H1 (cell line): Measurements from ENCODE around the gene CSN3. TPM values are rescaled to one million over a fixed set of nuclear protein-coding genes. Genes with fewer than 3 reads are reported as not detected.

ENCODE experiments used
- CTCF ChIA-PET: fragments of 300-600 bp; sonication (Branson Sonifier 250); formaldehyde crosslinking; loops from one replicate; lab custom pipeline; 2021; ENCODE audit not compliant: partially characterized antibody; lab: Charles Lee
- POLR2A ChIA-PET: fragments of 300-600 bp; sonication (Branson Sonifier 250); formaldehyde crosslinking; loops from one replicate; lab custom pipeline; 2021; ENCODE audit warnings: inconsistent platforms; ENCODE audit not compliant: partially characterized antibody; lab: Charles Lee
- DNase-seq, 2 experiments: peaks; one replicate each; pipeline versions ENCODE4 v3.0.0 to v3.0.0-alpha.2; 2010 to 2022; ENCODE audit warnings: low spot score in 2 of 2, low read depth in 1 of 2, mixed read lengths in 1 of 2
- FAIRE-seq: peaks from 2 replicates; lab custom pipeline; 2011; peaks lifted over from hg19 to GRCh38; lab: Jason Lieb, UNC
- H2AFZ ChIP-seq: 2 replicates; pipeline ENCODE4 v1.8.1; 2012; ENCODE audit warnings: low read length, inconsistent platforms
- H2AK5ac ChIP-seq: 2 replicates; pipeline ENCODE4 v1.6.1; 2013; ENCODE audit warnings: low read depth, low read length
- H2BK120ac ChIP-seq: replicated peaks from 2 replicates; pipeline ENCODE3; 2013; ENCODE audit warnings: low read depth, low read length, inconsistent platforms
- H2BK12ac ChIP-seq: 2 replicates; pipeline ENCODE4 v1.6.1; 2013; ENCODE audit warnings: low read depth, low read length
- H2BK15ac ChIP-seq: 2 replicates; pipeline ENCODE4 v1.6.1; 2013; ENCODE audit warnings: low read length
- H2BK20ac ChIP-seq: 2 replicates; pipeline ENCODE4 v1.6.1; 2013; ENCODE audit warnings: low read length
- H2BK5ac ChIP-seq: 2 replicates; pipeline ENCODE4 v1.6.1; 2013; ENCODE audit warnings: low read depth, low read length
- H3K14ac ChIP-seq: 2 replicates; pipeline ENCODE4 v1.6.1; 2013; ENCODE audit warnings: inconsistent platforms; ENCODE audit not compliant: insufficient read length
- H3K18ac ChIP-seq: 2 replicates; pipeline ENCODE4 v1.6.1; 2013; ENCODE audit warnings: low read length; ENCODE audit errors: extremely low read depth
- H3K23ac ChIP-seq: 2 replicates; pipeline ENCODE4 v1.6.1; 2013; ENCODE audit warnings: inconsistent platforms; ENCODE audit not compliant: insufficient read length
- H3K23me2 ChIP-seq: 2 replicates; pipeline ENCODE4 v1.6.1; 2013; ENCODE audit warnings: low read depth, low read length
- H3K27ac ChIP-seq: 2 replicates; pipeline ENCODE4 v1.6.1; 2011; ENCODE audit warnings: low read depth, low read length, inconsistent platforms
- H3K27me3 ChIP-seq, 4 experiments: replicated peaks in 1 of 4; 1 replicate in 1 of 4; 2 replicates in 3 of 4; pipeline versions ENCODE4 v1.6.1 to v1.8.1; 2011 to 2013; ENCODE audit warnings: low read length in 3 of 4, mild to moderate bottlenecking in 3 of 4, inconsistent platforms in 2 of 4, mixed read lengths in 2 of 4, moderate library complexity in 1 of 4; ENCODE audit not compliant: control insufficient read depth in 3 of 4, insufficient read depth in 3 of 4; ENCODE audit errors: extremely low read depth in 1 of 4
- H3K36me3 ChIP-seq, 4 experiments: 2 replicates each; pipeline versions ENCODE4 v1.6.1 to v1.8.1; 2011 to 2013; ENCODE audit warnings: mild to moderate bottlenecking in 4 of 4, low read length in 3 of 4, moderate library complexity in 2 of 4, control low read depth in 1 of 4, inconsistent platforms in 1 of 4; ENCODE audit not compliant: insufficient read depth in 4 of 4, control insufficient read depth in 2 of 4
- H3K4ac ChIP-seq: replicated peaks from 2 replicates; pipeline ENCODE3; 2013; ENCODE audit warnings: low read length, low read depth, mixed read lengths, inconsistent platforms; ENCODE audit not compliant: insufficient read length
- H3K4me1 ChIP-seq, 4 experiments: replicated peaks in 1 of 4; 1 replicate in 1 of 4; 2 replicates in 3 of 4; pipeline versions ENCODE4 v1.6.1 to v1.8.1; 2011 to 2013; ENCODE audit warnings: low read length in 3 of 4, inconsistent platforms in 2 of 4, mixed read lengths in 1 of 4; ENCODE audit not compliant: insufficient read depth in 4 of 4, control insufficient read depth in 3 of 4
- H3K4me2 ChIP-seq, 2 experiments: 2 replicates each; pipeline versions ENCODE4 v1.6.1 to v1.8.1; 2011 to 2013; ENCODE audit warnings: low read depth in 2 of 2, low read length in 2 of 2, control low read depth in 1 of 2, inconsistent platforms in 1 of 2, mild to moderate bottlenecking in 1 of 2; ENCODE audit not compliant: insufficient read depth in 1 of 2
- H3K4me3 ChIP-seq, 4 experiments: fragments of 200-600, 300-600 bp in 1 of 4; sonication (generic), shearing (Covaris generic), sonication (Bioruptor Twin) in 1 of 4; 2 replicates each; pipeline versions ENCODE4 v1.5.1 to v1.8.1; 2011 to 2016; ENCODE audit warnings: low read length in 4 of 4, low read depth in 3 of 4, control low read depth in 2 of 4, inconsistent platforms in 2 of 4, mild to moderate bottlenecking in 2 of 4, mixed read lengths in 1 of 4, moderate library complexity in 1 of 4; ENCODE audit not compliant: insufficient read depth in 2 of 4; ENCODE audit errors: extremely low read depth in 1 of 4
- H3K56ac ChIP-seq: replicated peaks from 2 replicates; pipeline ENCODE3; 2013; ENCODE audit warnings: low read depth, mild to moderate bottlenecking, mixed read lengths, low read length, inconsistent platforms; ENCODE audit not compliant: insufficient read length
- H3K79me1 ChIP-seq: 2 replicates; pipeline ENCODE4 v1.6.1; 2013; ENCODE audit warnings: low read depth, low read length, control low read depth
- H3K79me2 ChIP-seq, 2 experiments: 2 replicates each; pipeline versions ENCODE4 v1.6.1 to v1.8.1; 2012 to 2013; ENCODE audit warnings: low read length in 2 of 2, mild to moderate bottlenecking in 2 of 2, inconsistent platforms in 1 of 2; ENCODE audit not compliant: insufficient read depth in 2 of 2, control insufficient read depth in 1 of 2
- H3K9ac ChIP-seq, 4 experiments: replicated peaks in 1 of 4; 1 replicate in 1 of 4; 2 replicates in 3 of 4; pipeline versions ENCODE4 v1.6.1 to v1.8.1; 2011 to 2013; ENCODE audit warnings: low read depth in 3 of 4, low read length in 3 of 4, control low read depth in 2 of 4, mild to moderate bottlenecking in 2 of 4, moderate library complexity in 2 of 4, inconsistent platforms in 1 of 4; ENCODE audit errors: extremely low read depth in 1 of 4
- H3K9me3 ChIP-seq, 2 experiments: 2 replicates each; pipeline versions ENCODE4 v1.6.1 to v1.8.1; 2012 to 2013; ENCODE audit warnings: mild to moderate bottlenecking in 2 of 2, moderate library complexity in 2 of 2, control low read depth in 1 of 2, inconsistent platforms in 1 of 2, low read depth in 1 of 2, low read length in 1 of 2, mixed read lengths in 1 of 2; ENCODE audit not compliant: insufficient read depth in 2 of 2
- H4K20me1 ChIP-seq, 2 experiments: replicated peaks in 1 of 2; 2 replicates each; pipeline versions ENCODE3 to v1.8.1; 2011 to 2013; ENCODE audit warnings: inconsistent platforms in 2 of 2, low read length in 2 of 2, mild to moderate bottlenecking in 1 of 2; ENCODE audit not compliant: insufficient read depth in 2 of 2, control insufficient read depth in 1 of 2
- H4K5ac ChIP-seq: 2 replicates; pipeline ENCODE4 v1.6.1; 2013; ENCODE audit warnings: low read length, low read depth, mixed read lengths, inconsistent platforms; ENCODE audit not compliant: insufficient read length
- H4K8ac ChIP-seq: 2 replicates; pipeline ENCODE4 v1.8.0; 2013; ENCODE audit warnings: mild to moderate bottlenecking, moderate library complexity, low read length, inconsistent platforms; ENCODE audit not compliant: insufficient read depth; ENCODE audit errors: extremely low read depth
- H4K91ac ChIP-seq: replicated peaks from 2 replicates; pipeline ENCODE3; 2013; ENCODE audit warnings: low read length, mixed read lengths, inconsistent platforms; ENCODE audit not compliant: insufficient read length
- CEBPB ChIP-seq: IDR thresholded peaks from 2 replicates; pipeline ENCODE4 v1.6.1; 2012; ENCODE audit warnings: low read depth, low read length
- EZH2 ChIP-seq: fragments of 200-600 bp; sonication (generic); IDR thresholded peaks from 2 replicates; pipeline ENCODE4 v1.7.1; 2012; ENCODE audit warnings: low read depth, mild to moderate bottlenecking, moderate library complexity, low read length, inconsistent platforms; ENCODE audit not compliant: severe bottlenecking
- MAFK ChIP-seq: IDR thresholded peaks from 2 replicates; pipeline ENCODE4 v1.6.1; 2012; ENCODE audit warnings: low read depth, mild to moderate bottlenecking, improper control_type of control experiment, low read length
- RAD21 ChIP-seq, 2 experiments: IDR thresholded peaks in 1 of 2; conservative IDR thresholded peaks in 1 of 2; 2 replicates each; pipeline ENCODE4 v1.6.1; 2011; ENCODE audit warnings: low read depth in 2 of 2, low read length in 2 of 2, improper control_type of control experiment in 1 of 2, inconsistent platforms in 1 of 2, mild to moderate bottlenecking in 1 of 2, moderate library complexity in 1 of 2
- RXRA ChIP-seq: IDR thresholded peaks from 2 replicates; pipeline ENCODE4 v1.6.1; 2011; ENCODE audit warnings: low read depth, mild to moderate bottlenecking, low read length, moderate library complexity; ENCODE audit not compliant: insufficient read depth
- ZNF274 ChIP-seq: IDR thresholded peaks from 2 replicates; pipeline ENCODE4 v1.7.0; 2012; ENCODE audit warnings: low read length, borderline replicate concordance; ENCODE audit errors: extremely low read depth
- WGBS, 2 experiments: shearing (Covaris generic) in 1 of 2; methylation state at CpG; one replicate each; pipeline versions ENCODE4 v1.1.6 to v1.1.7; 2013 to 2015; ENCODE audit warnings: low lambda C conversion rate in 2 of 2, mixed read lengths in 2 of 2, inconsistent platforms in 1 of 2, low coverage in 1 of 2, missing lambda C conversion rate in 1 of 2; ENCODE audit not compliant: insufficient replicate concordance in 2 of 2, insufficient coverage in 1 of 2, insufficient read length in 1 of 2; ENCODE audit errors: extremely low coverage in 1 of 2, missing lambda C conversion rate in 1 of 2; 5-methylcytosine and 5-hydroxymethylcytosine counted together
- polyA plus RNA-seq, 7 experiments: library from polyadenylated mRNA; depleted of rRNA in 3 of 7; stranded (reverse) in 5 of 7; unstranded in 2 of 7; fragments of >200 nt in 5 of 7; fragments of 200-250 nt in 2 of 7; gene quantifications; 1 replicate in 5 of 7; 2 replicates in 1 of 7; 4 replicates in 1 of 7; pipeline versions ENCODE4 v1.2.1 to v1.2.3, GENCODE V29; 2011 to 2013; ENCODE audit warnings: missing spikeins in 2 of 7, mixed read lengths in 2 of 7
- total RNA-seq: library from RNA; stranded (reverse); fragmentation: NEBNext Ultra II Directional; extraction: Animal tissue kit (Norgen Biotek cat#: 25700); gene quantifications from 2 replicates; pipeline ENCODE4 v1.2.1, GENCODE V29; 2021

CSN3 gene
- total and polyA plus RNA-seq, 2 of the 8 experiments (the other 6 are each of a cell fraction or from before 2014, with no cell fraction given): not detected

GRCh38 chr4:70251250-70251944 lies 9.0 kb downstream of the CSN3 start:
- Histone ChIP-seq H2BK5ac (no peak overlapping the region), H3K79me2 (no peaks in the 10 kb centered on the region), H3K9me3 (no peaks in the 10 kb centered on the region), H3K56ac (no peak overlapping the region), H2BK12ac (no peak overlapping the region), H3K36me3 (no peaks in the 10 kb centered on the region), H3K9ac (peak overlapping the region in 1 of 4 experiments; percentile 34; a peak in 1 of 7 replicates), H3K79me1 (no peaks in the 10 kb centered on the region), H2AK5ac (no peak overlapping the region), H2AFZ (no peak overlapping the region), H3K23me2 (no peaks in the 10 kb centered on the region), H4K8ac (no peak overlapping the region), H3K4me1 (no peaks in the 10 kb centered on the region), H3K4ac (no peak overlapping the region), H3K4me2 (no peak overlapping the region), H2BK20ac (no peak overlapping the region), H3K27me3 (no peaks in the 10 kb centered on the region), H2BK120ac (no peak overlapping the region), H3K18ac (no peak overlapping the region), H2BK15ac (no peak overlapping the region), H4K5ac (no peak overlapping the region), H3K4me3 (no peak overlapping the region), H4K20me1 (no peaks in the 10 kb centered on the region), H3K27ac (no peak overlapping the region), H3K23ac (no peak overlapping the region), H4K91ac (no peak overlapping the region), H3K14ac (no peak overlapping the region)
- FAIRE-seq: no peak
- ChIA-PET CTCF (interaction anchor here (0.8 kb wide), 1 partner anchor 12 kb away, joined by 3 read pairs; no protein-coding TSS in a partner anchor), POLR2A (interaction anchor here (0.8 kb wide), 1 partner anchor 281 kb away, joined by 3 read pairs; no protein-coding TSS in a partner anchor)
- no peak for DNase-seq
- TF ChIP-seq ZNF274 (no peak), MAFK (no peak), EZH2 (no peak), RAD21 (IDR thresholded peaks at IDR 0.05 in 1 of 2, conservative IDR thresholded peaks at IDR 0.05 in 1 of 2; ENCODE audit: low read depth in 2 of 2, low read length in 2 of 2) (no peak), RXRA (no peak), CEBPB (peak; percentile 25; the same call in 1 of the 2 replicates)
- 33% methylated on average over 3 of the region's 3 CpGs; no CpG with 5 or more reads in 1 of the 2 experiments for WGBS, 2 experiments
